WTC11 (cell line): ENCODE data around the gene STRN. TPM values are rescaled to one million over a fixed set of nuclear protein-coding genes. Genes with fewer than 3 reads are reported as not detected.

Experiments used
- ATAC-seq: fragments of 200-7000 bp; cut with Tn5 transposase; 2 replicates; pipeline ENCODE4 v1.10.0; 2021; ENCODE audit warnings: mild to moderate bottlenecking, moderate library complexity
- CTCF ChIA-PET: fragments of 300-600 bp; sonication (Branson Sonifier 250); formaldehyde crosslinking; loops from one replicate; lab custom pipeline; 2021; ENCODE audit warnings: antibody characterized with exemption; lab: Charles Lee
- POLR2A ChIA-PET: fragments of 350-600 bp; sonication (Branson Sonifier 250); formaldehyde crosslinking; loops from one replicate; lab custom pipeline; 2021; ENCODE audit warnings: antibody characterized with exemption; lab: Charles Lee
- DNase-seq: peaks from one replicate; pipeline ENCODE4 v3.0.0; 2021; ENCODE audit warnings: low spot score
- H3K27ac Mint-ChIP-seq: 2 replicates; pipeline ENCODE4 v1.8.0; 2021; ENCODE audit warnings: mixed read lengths
- H3K27me3 Mint-ChIP-seq: 2 replicates; pipeline ENCODE4 v1.8.0; 2021; ENCODE audit warnings: low read depth, mild to moderate bottlenecking, moderate library complexity, mixed read lengths
- H3K36me3 Mint-ChIP-seq: 2 replicates; pipeline ENCODE4 v1.8.0; 2021; ENCODE audit warnings: mixed read lengths
- H3K4me1 Mint-ChIP-seq: 2 replicates; pipeline ENCODE4 v1.8.0; 2022; ENCODE audit warnings: mixed read lengths
- H3K4me3 Mint-ChIP-seq: 2 replicates; pipeline ENCODE4 v1.8.0; 2021; ENCODE audit warnings: mild to moderate bottlenecking, moderate library complexity, mixed read lengths
- H3K9me3 Mint-ChIP-seq: 2 replicates; pipeline ENCODE4 v1.8.0; 2021; ENCODE audit warnings: mixed read lengths
- AR ChIP-seq: fragments of 250-450 bp; sonication (Bioruptor Pico); IDR thresholded peaks from 2 replicates; pipeline ENCODE4 v1.9.0; 2021; ENCODE audit warnings: mild to moderate bottlenecking
- ATF1 ChIP-seq: sonication (generic); formaldehyde crosslinking; IDR thresholded peaks from 2 replicates; pipeline ENCODE4 v1.8.1; 2023; ENCODE audit warnings: mild to moderate bottlenecking, moderate library complexity, missing genetic modification reagents
- EMX1 ChIP-seq: fragments of 250-450 bp; sonication (Bioruptor Pico); IDR thresholded peaks from 2 replicates; pipeline ENCODE4 v1.8.0; 2021; ENCODE audit warnings: mild to moderate bottlenecking
- ERG ChIP-seq: fragments of 250-450 bp; sonication (Bioruptor Pico); IDR thresholded peaks from 2 replicates; pipeline ENCODE4 v1.8.0; 2021; ENCODE audit warnings: mild to moderate bottlenecking
- ETV6 ChIP-seq: sonication (generic); formaldehyde crosslinking; IDR thresholded peaks from 2 replicates; pipeline ENCODE4 v1.8.1; 2022; ENCODE audit warnings: mild to moderate bottlenecking, missing genetic modification reagents
- JUN ChIP-seq: sonication (generic); formaldehyde crosslinking; IDR thresholded peaks from 2 replicates; pipeline ENCODE4 v1.8.0; 2023; ENCODE audit warnings: mild to moderate bottlenecking, missing genetic modification reagents
- KAT7 ChIP-seq: sonication (generic); formaldehyde crosslinking; IDR thresholded peaks from 2 replicates; pipeline ENCODE4 v1.8.1; 2023; ENCODE audit warnings: missing genetic modification reagents, mild to moderate bottlenecking, borderline replicate concordance
- MXD4 ChIP-seq: fragments of 250-450 bp; sonication (Bioruptor Pico); IDR thresholded peaks from 2 replicates; pipeline ENCODE4 v1.8.0; 2021; ENCODE audit warnings: mild to moderate bottlenecking, moderate library complexity, borderline replicate concordance
- MYBL2 ChIP-seq: sonication (generic); formaldehyde crosslinking; IDR thresholded peaks from 2 replicates; pipeline ENCODE4 v1.8.1; 2023; ENCODE audit warnings: mild to moderate bottlenecking, moderate library complexity, missing genetic modification reagents
- NFATC4 ChIP-seq: fragments of 250-450 bp; sonication (Bioruptor Pico); IDR thresholded peaks from 2 replicates; pipeline ENCODE4 v1.9.0; 2021; ENCODE audit warnings: mild to moderate bottlenecking
- NR3C1 ChIP-seq: sonication (generic); formaldehyde crosslinking; conservative IDR thresholded peaks from 2 replicates; pipeline ENCODE4 v1.8.1; 2023; ENCODE audit warnings: low read depth, mild to moderate bottlenecking, missing genetic modification reagents
- PREB ChIP-seq: sonication (generic); formaldehyde crosslinking; IDR thresholded peaks from 2 replicates; pipeline ENCODE4 v1.8.1; 2022; ENCODE audit warnings: mild to moderate bottlenecking, missing genetic modification reagents, moderate library complexity, borderline replicate concordance
- TEAD1 ChIP-seq: sonication (generic); formaldehyde crosslinking; IDR thresholded peaks from 2 replicates; pipeline ENCODE4 v1.8.0; 2022; ENCODE audit warnings: mild to moderate bottlenecking, missing genetic modification reagents
- ZNF263 ChIP-seq: sonication (generic); formaldehyde crosslinking; IDR thresholded peaks from 2 replicates; pipeline ENCODE4 v1.8.1; 2022; ENCODE audit warnings: low read depth, mild to moderate bottlenecking, moderate library complexity, missing genetic modification reagents
- total RNA-seq: library from RNA; stranded (reverse); gene quantifications from 3 replicates; pipeline ENCODE4 v1.2.3, GENCODE V29; 2021
- TF ChIP-seq, protein P1 (sequence below): sonication (generic); formaldehyde crosslinking; IDR thresholded peaks from 2 replicates; pipeline ENCODE4 v1.8.0; 2023; ENCODE audit warnings: mild to moderate bottlenecking, missing genetic modification reagents
- TF ChIP-seq, protein P2 (sequence below): sonication (generic); formaldehyde crosslinking; IDR thresholded peaks from 2 replicates; pipeline ENCODE4 v1.8.0; 2023; ENCODE audit warnings: missing genetic modification reagents, mild to moderate bottlenecking, borderline replicate concordance
- TF ChIP-seq, protein P3 (sequence below): fragments of 250-450 bp; sonication (Bioruptor Pico); IDR thresholded peaks from 2 replicates; pipeline ENCODE4 v1.9.0; 2021; ENCODE audit warnings: mild to moderate bottlenecking, borderline replicate concordance
- TF ChIP-seq, protein P4 (sequence below): sonication (generic); formaldehyde crosslinking; conservative IDR thresholded peaks from 2 replicates; pipeline ENCODE4 v1.8.1; 2022; ENCODE audit warnings: mild to moderate bottlenecking, missing genetic modification reagents

STRN gene
- total RNA-seq, 1 experiment from 2014 or later = 34.7 TPM

GRCh38 chr2:36849265-36849664 lies 117.1 kb downstream of the STRN start:
- TF ChIP-seq PREB (CRISPR knock-in tag) (no peak), ERG (CRISPR knock-in tag) (no peak), EMX1 (CRISPR knock-in tag) (no peak), ATF1 (CRISPR knock-in tag) (no peak), AR (no peak), ZNF263 (CRISPR knock-in tag) (no peak), MXD4 (no peak), MYBL2 (CRISPR knock-in tag) (no peak), ETV6 (CRISPR knock-in tag) (no peak), NFATC4 (CRISPR knock-in tag) (no peak), KAT7 (CRISPR knock-in tag) (no peak), TEAD1 (no peak), JUN (CRISPR knock-in tag) (no peak), NR3C1 (CRISPR knock-in tag) (no peak)
- TF ChIP-seq, protein P1, sequence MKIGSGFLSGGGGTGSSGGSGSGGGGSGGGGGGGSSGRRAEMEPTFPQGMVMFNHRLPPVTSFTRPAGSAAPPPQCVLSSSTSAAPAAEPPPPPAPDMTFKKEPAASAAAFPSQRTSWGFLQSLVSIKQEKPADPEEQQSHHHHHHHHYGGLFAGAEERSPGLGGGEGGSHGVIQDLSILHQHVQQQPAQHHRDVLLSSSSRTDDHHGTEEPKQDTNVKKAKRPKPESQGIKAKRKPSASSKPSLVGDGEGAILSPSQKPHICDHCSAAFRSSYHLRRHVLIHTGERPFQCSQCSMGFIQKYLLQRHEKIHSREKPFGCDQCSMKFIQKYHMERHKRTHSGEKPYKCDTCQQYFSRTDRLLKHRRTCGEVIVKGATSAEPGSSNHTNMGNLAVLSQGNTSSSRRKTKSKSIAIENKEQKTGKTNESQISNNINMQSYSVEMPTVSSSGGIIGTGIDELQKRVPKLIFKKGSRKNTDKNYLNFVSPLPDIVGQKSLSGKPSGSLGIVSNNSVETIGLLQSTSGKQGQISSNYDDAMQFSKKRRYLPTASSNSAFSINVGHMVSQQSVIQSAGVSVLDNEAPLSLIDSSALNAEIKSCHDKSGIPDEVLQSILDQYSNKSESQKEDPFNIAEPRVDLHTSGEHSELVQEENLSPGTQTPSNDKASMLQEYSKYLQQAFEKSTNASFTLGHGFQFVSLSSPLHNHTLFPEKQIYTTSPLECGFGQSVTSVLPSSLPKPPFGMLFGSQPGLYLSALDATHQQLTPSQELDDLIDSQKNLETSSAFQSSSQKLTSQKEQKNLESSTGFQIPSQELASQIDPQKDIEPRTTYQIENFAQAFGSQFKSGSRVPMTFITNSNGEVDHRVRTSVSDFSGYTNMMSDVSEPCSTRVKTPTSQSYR (CRISPR knock-in tag) = no peak
- TF ChIP-seq, protein P2, sequence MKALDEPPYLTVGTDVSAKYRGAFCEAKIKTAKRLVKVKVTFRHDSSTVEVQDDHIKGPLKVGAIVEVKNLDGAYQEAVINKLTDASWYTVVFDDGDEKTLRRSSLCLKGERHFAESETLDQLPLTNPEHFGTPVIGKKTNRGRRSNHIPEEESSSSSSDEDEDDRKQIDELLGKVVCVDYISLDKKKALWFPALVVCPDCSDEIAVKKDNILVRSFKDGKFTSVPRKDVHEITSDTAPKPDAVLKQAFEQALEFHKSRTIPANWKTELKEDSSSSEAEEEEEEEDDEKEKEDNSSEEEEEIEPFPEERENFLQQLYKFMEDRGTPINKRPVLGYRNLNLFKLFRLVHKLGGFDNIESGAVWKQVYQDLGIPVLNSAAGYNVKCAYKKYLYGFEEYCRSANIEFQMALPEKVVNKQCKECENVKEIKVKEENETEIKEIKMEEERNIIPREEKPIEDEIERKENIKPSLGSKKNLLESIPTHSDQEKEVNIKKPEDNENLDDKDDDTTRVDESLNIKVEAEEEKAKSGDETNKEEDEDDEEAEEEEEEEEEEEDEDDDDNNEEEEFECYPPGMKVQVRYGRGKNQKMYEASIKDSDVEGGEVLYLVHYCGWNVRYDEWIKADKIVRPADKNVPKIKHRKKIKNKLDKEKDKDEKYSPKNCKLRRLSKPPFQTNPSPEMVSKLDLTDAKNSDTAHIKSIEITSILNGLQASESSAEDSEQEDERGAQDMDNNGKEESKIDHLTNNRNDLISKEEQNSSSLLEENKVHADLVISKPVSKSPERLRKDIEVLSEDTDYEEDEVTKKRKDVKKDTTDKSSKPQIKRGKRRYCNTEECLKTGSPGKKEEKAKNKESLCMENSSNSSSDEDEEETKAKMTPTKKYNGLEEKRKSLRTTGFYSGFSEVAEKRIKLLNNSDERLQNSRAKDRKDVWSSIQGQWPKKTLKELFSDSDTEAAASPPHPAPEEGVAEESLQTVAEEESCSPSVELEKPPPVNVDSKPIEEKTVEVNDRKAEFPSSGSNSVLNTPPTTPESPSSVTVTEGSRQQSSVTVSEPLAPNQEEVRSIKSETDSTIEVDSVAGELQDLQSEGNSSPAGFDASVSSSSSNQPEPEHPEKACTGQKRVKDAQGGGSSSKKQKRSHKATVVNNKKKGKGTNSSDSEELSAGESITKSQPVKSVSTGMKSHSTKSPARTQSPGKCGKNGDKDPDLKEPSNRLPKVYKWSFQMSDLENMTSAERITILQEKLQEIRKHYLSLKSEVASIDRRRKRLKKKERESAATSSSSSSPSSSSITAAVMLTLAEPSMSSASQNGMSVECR = no peak
- TF ChIP-seq, protein P3, sequence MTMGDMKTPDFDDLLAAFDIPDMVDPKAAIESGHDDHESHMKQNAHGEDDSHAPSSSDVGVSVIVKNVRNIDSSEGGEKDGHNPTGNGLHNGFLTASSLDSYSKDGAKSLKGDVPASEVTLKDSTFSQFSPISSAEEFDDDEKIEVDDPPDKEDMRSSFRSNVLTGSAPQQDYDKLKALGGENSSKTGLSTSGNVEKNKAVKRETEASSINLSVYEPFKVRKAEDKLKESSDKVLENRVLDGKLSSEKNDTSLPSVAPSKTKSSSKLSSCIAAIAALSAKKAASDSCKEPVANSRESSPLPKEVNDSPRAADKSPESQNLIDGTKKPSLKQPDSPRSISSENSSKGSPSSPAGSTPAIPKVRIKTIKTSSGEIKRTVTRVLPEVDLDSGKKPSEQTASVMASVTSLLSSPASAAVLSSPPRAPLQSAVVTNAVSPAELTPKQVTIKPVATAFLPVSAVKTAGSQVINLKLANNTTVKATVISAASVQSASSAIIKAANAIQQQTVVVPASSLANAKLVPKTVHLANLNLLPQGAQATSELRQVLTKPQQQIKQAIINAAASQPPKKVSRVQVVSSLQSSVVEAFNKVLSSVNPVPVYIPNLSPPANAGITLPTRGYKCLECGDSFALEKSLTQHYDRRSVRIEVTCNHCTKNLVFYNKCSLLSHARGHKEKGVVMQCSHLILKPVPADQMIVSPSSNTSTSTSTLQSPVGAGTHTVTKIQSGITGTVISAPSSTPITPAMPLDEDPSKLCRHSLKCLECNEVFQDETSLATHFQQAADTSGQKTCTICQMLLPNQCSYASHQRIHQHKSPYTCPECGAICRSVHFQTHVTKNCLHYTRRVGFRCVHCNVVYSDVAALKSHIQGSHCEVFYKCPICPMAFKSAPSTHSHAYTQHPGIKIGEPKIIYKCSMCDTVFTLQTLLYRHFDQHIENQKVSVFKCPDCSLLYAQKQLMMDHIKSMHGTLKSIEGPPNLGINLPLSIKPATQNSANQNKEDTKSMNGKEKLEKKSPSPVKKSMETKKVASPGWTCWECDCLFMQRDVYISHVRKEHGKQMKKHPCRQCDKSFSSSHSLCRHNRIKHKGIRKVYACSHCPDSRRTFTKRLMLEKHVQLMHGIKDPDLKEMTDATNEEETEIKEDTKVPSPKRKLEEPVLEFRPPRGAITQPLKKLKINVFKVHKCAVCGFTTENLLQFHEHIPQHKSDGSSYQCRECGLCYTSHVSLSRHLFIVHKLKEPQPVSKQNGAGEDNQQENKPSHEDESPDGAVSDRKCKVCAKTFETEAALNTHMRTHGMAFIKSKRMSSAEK (CRISPR knock-in tag) = no peak
- TF ChIP-seq, protein P4, sequence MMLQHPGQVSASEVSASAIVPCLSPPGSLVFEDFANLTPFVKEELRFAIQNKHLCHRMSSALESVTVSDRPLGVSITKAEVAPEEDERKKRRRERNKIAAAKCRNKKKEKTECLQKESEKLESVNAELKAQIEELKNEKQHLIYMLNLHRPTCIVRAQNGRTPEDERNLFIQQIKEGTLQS (CRISPR knock-in tag) = no peak
- H3K27me3 Mint-ChIP-seq = no peaks in the 10 kb centered on the region
- no peak overlapping the region for H3K4me3 Mint-ChIP-seq
- no peak overlapping the region for H3K27ac Mint-ChIP-seq
- DNase-seq = no peak
- no peak for ATAC-seq
- POLR2A ChIA-PET = no interaction called here
- CTCF ChIA-PET = interaction anchor here (1.1 to 1.4 kb wide), 3 partner anchors 30 to 69 kb away, joined by 3 to 4 read pairs (median 3); no protein-coding TSS in a partner anchor
- peaks cover 14% of the 10 kb centered on the region for H3K36me3 Mint-ChIP-seq
- H3K9me3 Mint-ChIP-seq = no peaks in the 10 kb centered on the region
- peaks cover 8% of the 10 kb centered on the region for H3K4me1 Mint-ChIP-seq
